Activated T-helper 17 cell treated with anti-CD3 and anti-CD28 coated beads, Interleukin-2, amount 50 U/mL, for 72 hours (primary cell): ENCODE data around the gene ABHD14A. TPM values are rescaled to one million over a fixed set of nuclear protein-coding genes. Genes with fewer than 3 reads are reported as not detected.

Experiments used
- ATAC-seq: fragments of 150-1000 bp; cut with Tn5 transposase; replicated peaks from 2 replicates; pipeline ENCODE4 v1.10.0; 2021; ENCODE audit warnings: mild to moderate bottlenecking, moderate library complexity
- H3K27ac Mint-ChIP-seq: one replicate; pipeline ENCODE4 v1.8.0; 2022; ENCODE audit warnings: mixed read lengths
- H3K27me3 Mint-ChIP-seq: one replicate; pipeline ENCODE4 v1.8.0; 2022; ENCODE audit warnings: mixed read lengths
- H3K36me3 Mint-ChIP-seq: one replicate; pipeline ENCODE4 v1.8.0; 2022; ENCODE audit warnings: low read depth, mild to moderate bottlenecking, mixed read lengths
- H3K4me1 Mint-ChIP-seq: one replicate; pipeline ENCODE4 v1.8.0; 2022; ENCODE audit warnings: mixed read lengths
- H3K4me3 Mint-ChIP-seq: one replicate; pipeline ENCODE4 v1.8.0; 2022; ENCODE audit warnings: mild to moderate bottlenecking, mixed read lengths
- H3K9me3 Mint-ChIP-seq: one replicate; pipeline ENCODE4 v1.8.0; 2022; ENCODE audit warnings: mixed read lengths
- total RNA-seq, 2 donors: library from RNA; stranded (reverse); gene quantifications; one replicate each; pipeline ENCODE4 v1.2.3, GENCODE V29; 2022

ABHD14A gene
- total RNA-seq, 2 donors from 2014 or later = 10.5 to 11.1 TPM

DNA sequence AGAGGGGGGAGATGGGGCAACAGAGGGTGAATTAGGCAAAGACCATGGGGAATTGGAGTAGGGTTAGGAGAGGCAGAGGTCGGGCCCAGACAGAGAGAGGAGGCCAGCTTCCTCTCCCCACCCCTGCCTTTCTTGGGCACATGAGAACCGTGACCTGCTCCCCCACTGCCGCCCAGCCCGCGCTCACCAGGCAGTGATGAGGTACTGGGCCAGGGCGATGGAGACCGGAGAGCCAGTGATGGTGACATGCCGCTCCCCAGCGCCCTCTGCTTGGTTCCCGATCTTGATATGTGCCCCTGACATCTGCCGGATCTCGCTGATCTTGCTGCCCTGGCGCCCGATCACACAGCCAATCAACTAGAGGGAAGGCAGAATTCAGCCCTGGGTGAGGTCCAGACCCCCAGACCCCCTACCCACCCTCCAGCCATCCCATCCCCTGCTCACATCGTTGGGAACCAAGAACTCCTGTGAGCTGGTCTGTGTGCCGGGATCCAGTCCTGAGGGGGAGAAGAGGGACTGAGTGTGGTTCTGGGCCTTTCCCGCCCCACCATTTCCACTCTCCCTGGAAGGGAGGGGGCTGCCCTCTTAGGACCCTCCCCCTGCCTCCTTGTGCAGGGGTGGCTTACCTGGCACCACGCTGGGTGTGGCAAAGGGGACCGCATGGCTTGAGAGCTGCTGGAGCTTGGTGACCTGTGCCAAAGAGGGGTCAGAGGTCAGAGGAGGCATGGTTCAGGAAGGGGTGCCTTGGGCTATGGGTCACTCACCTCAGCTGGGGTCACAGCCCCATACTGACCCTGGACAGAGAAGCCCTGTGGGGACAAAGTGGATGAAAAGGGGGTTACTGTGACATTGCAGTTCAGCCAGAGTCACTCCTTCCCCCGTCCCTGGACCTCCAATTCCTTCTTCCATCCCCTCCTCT is 16.0 kb upstream of the ABHD14A start:
- peaks cover 13% of the 10 kb centered on the region for H3K27me3 Mint-ChIP-seq
- H3K27ac Mint-ChIP-seq = no peak overlapping the region
- peaks cover 8% of the 10 kb centered on the region for H3K4me1 Mint-ChIP-seq
- no peak overlapping the region for H3K4me3 Mint-ChIP-seq
- no peak for ATAC-seq
- H3K9me3 Mint-ChIP-seq = no peaks in the 10 kb centered on the region
- H3K36me3 Mint-ChIP-seq = peaks cover 12% of the 10 kb centered on the region

DNA sequence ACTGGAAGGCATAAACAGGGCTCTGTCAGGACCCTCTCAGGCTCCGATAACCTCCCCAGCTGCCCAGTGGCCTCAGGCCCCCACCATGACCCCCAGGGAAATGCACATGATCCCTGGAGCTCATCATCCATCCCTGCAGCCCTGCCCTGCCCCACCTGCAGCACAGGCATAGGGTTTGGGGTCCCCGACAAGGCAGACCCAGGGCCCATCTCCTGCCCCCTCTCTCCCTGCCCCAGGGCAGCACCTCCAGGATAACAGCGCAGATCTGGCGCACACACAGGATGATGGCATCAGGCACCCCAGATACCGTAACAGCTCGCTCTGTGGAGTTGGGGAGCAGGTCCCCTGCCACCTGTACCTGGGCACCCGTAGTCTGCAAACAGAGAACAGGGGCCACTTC is 15.2 kb upstream of the ABHD14A start:
- H3K9me3 Mint-ChIP-seq = no peaks in the 10 kb centered on the region
- H3K36me3 Mint-ChIP-seq = peaks cover 12% of the 10 kb centered on the region
- ATAC-seq = no peak
- H3K4me3 Mint-ChIP-seq = no peak overlapping the region
- no peak overlapping the region for H3K27ac Mint-ChIP-seq
- peaks cover 8% of the 10 kb centered on the region for H3K27me3 Mint-ChIP-seq
- peaks cover 5% of the 10 kb centered on the region for H3K4me1 Mint-ChIP-seq

DNA sequence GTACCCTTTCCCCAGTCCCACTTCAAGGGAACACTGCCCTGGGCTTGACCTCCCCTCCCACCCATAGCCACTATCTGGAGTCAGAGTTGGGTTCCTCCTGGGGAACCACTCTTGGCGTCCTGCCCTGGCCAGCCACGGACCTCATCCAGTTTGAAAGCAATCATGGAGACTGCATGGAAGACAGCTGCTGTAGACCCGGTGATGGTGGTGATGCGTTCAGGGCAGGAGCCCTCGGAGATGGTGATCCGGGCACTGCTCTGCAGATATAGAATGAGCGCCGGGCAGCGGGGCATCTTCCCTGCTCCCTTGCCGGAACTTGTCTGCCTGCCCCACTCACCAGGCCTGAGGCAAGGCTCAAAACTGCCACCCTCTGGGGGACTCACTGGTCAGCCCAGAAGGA is 14.5 kb upstream of the ABHD14A start:
- Mint-ChIP-seq H3K4me3 (no peak overlapping the region), H3K36me3 (peaks cover 12% of the 10 kb centered on the region), H3K27me3 (peaks cover 5% of the 10 kb centered on the region), H3K4me1 (peaks cover 8% of the 10 kb centered on the region), H3K27ac (no peak overlapping the region), H3K9me3 (no peaks in the 10 kb centered on the region)
- no peak for ATAC-seq

DNA sequence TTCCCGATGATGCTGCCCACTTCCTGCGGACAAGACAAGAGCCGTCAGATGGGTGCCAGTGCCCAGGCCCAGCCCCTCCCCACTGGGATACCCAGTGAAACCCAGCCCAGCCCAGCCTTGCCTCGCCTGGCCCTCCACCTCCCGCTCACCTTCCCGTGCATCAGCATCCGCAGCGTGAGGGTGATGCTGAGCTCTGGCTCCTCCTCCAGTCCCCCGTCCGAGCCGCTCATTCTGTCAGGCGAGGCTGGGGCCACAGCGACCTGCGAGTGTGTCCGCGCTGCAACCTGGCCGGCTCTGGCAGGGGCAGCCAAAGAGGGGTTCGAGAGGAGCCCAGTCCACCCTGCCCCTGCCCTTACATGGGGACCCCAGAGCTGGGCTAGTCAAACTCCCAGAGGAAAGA is 13.9 kb upstream of the ABHD14A start:
- H3K4me3 Mint-ChIP-seq = no peak overlapping the region
- no peak overlapping the region for H3K27ac Mint-ChIP-seq
- H3K27me3 Mint-ChIP-seq = peaks cover 5% of the 10 kb centered on the region
- peaks cover 12% of the 10 kb centered on the region for H3K36me3 Mint-ChIP-seq
- peaks cover 14% of the 10 kb centered on the region for H3K4me1 Mint-ChIP-seq
- no peak for ATAC-seq
- H3K9me3 Mint-ChIP-seq = no peaks in the 10 kb centered on the region

DNA sequence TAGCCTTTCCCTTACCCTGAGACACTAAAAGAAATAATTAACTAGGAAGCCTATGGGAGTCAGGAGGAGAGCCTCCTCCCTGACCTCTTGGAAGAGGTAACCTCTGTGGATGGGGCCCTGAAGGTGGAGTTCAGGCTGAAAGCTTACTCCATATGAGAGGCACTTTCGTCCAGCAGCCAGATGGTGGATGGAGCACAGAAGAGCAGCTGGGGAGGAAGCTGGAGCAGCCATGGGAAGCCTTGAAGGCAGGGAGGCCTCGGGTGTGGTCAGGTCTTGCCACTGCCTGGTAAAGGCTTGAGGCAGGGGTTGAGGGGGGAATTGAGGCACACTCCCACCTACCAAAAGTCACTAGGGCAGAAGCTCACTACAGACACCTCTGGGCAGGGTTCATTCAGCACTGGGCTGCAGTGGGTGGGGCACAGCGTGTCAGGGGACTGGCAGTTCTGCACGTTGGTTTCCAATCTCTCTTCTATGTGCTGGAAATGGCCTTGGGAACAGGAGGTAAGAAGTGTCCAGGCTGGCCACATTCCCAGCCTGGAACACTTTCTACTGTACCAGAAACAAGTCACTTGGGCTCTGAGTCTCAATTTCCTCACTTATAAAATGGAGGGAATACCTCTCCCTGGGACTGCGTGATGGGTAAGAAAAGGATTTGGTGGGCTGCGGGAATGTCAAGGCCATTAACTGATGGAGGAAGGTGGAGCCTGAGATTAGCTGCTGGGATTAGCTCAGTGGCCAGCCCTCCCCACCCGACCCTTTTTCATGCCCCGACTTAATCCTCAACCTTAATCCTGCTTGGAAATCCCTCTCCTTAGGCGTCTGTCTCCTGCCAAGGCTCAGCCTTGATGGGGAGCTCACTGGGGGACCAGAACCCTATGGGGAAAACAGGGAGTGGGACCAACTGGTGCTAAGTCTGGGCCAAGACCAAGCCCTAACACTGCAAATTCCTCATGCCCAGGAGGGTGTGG is 13.0 kb upstream of the ABHD14A start:
- Mint-ChIP-seq H3K4me1 (peaks cover 14% of the 10 kb centered on the region), H3K9me3 (no peaks in the 10 kb centered on the region), H3K27me3 (peaks cover 5% of the 10 kb centered on the region), H3K27ac (no peak overlapping the region), H3K36me3 (peaks cover 12% of the 10 kb centered on the region), H3K4me3 (no peak overlapping the region)
- ATAC-seq = no peak

DNA sequence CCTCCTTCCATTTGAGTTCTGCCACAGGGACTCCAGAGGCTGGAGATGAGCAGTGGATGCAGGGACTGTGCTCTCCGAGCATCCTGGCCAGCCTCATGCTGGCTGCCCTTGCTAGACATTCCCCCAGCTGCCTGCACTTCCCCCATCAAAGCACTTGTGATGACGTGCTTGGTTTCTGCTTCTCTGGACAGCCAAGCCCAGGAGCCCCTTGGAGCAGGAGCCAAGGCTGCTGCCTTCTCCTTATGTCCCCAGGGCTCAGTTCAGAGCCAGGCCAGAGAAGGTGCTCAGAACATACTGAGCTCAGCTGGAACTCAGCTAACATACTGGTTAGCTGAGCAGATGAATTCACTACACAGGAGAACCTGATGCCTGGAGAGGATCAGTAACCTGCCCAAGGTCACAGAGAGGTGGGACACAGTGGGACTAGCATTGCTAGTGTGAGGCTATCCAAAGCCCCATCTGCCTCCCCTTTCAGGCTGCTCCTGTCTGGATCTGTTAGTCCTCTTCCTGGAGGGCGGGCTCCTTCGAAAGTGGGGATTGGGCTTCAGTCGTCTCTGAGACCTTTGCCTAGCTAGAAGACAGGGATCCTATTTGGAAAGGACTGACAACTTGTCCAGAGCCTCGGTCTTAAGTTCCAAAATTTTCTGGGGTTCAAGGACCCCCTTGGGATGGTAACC is 11.9 kb upstream of the ABHD14A start:
- ATAC-seq = no peak
- H3K4me3 Mint-ChIP-seq = no peak overlapping the region
- peaks cover 14% of the 10 kb centered on the region for H3K4me1 Mint-ChIP-seq
- H3K27me3 Mint-ChIP-seq = peaks cover 5% of the 10 kb centered on the region
- H3K9me3 Mint-ChIP-seq = no peaks in the 10 kb centered on the region
- H3K27ac Mint-ChIP-seq = no peak overlapping the region
- H3K36me3 Mint-ChIP-seq = peaks cover 11% of the 10 kb centered on the region

DNA sequence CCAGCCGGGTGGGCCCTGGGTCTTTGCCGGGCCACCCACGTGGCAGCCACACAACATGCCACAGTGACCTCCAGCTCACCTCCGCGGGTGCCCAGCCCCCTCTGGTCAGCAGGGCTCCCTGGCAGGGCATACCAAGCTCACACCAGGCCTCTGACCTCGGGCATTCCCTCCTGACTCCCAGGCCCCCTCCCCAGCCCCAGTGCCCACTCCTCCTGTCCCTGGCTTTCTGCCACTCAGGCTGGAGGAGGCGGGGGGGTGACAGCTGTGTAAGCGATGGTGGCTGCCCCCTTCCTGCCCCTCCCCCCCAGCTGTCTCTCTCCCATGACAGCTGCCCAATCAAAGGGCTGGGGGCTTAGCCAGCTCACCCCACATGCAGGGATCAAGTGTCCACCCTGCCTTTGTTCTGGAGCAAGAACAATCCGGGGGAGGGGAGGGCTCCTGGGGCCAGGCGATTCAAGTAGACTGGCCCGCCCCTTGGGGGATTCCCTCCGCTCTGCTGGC is 10.9 kb upstream of the ABHD14A start:
- H3K27ac Mint-ChIP-seq = no peak overlapping the region
- peaks cover 4% of the 10 kb centered on the region for H3K36me3 Mint-ChIP-seq
- H3K4me3 Mint-ChIP-seq = no peak overlapping the region
- no peak for ATAC-seq
- H3K9me3 Mint-ChIP-seq = no peaks in the 10 kb centered on the region
- H3K4me1 Mint-ChIP-seq = peaks cover 11% of the 10 kb centered on the region
- no peaks in the 10 kb centered on the region for H3K27me3 Mint-ChIP-seq

DNA sequence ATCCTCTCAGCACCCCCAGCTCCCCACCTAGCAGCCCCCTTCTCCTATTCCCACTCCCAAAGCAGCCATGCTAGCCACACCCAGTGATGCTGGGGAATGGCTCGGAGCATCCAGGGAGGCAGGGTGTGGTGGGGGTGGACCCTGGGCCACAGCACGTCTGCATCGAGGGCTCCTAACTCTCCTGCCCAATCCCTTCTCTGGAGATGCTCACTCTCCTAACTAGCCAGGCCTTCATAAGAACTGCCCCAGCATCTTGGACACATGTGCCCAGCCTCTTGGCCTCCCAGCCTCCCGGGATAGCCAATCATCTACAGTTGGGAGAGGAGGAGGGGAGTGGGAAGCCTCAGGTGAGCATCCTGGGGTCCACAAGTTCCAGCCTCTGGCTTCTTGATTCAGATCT is 10.3 kb upstream of the ABHD14A start:
- H3K4me1 Mint-ChIP-seq = peaks cover 14% of the 10 kb centered on the region
- H3K36me3 Mint-ChIP-seq = peaks cover 4% of the 10 kb centered on the region
- no peaks in the 10 kb centered on the region for H3K27me3 Mint-ChIP-seq
- H3K4me3 Mint-ChIP-seq = no peak overlapping the region
- peak overlapping the region; percentile 34 for H3K27ac Mint-ChIP-seq
- no peaks in the 10 kb centered on the region for H3K9me3 Mint-ChIP-seq
- ATAC-seq = no peak

DNA sequence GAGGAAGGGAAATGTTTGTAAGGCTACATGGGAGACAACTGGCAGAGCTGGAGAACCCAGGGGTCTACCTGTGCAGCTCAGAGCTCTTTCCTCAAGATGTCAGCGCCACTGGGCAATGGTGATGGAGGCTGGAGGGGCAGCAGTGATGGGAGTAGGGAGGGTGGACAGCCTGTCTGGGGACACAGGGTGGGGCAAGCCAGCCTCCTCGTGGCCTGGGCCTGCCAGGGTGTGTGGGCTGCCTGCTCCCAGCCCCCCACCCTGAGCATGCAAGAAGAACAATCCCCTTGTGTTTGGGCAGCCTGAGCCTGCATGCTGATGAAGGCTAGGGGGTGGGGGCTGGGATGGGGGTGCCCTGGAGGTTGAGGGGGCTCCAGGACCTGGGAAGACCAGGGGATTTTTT is 8.8 kb upstream of the ABHD14A start:
- ATAC-seq = no peak
- no peaks in the 10 kb centered on the region for H3K27me3 Mint-ChIP-seq
- H3K4me1 Mint-ChIP-seq = peaks cover 14% of the 10 kb centered on the region
- no peak overlapping the region for H3K27ac Mint-ChIP-seq
- no peaks in the 10 kb centered on the region for H3K9me3 Mint-ChIP-seq
- H3K36me3 Mint-ChIP-seq = peaks cover 4% of the 10 kb centered on the region
- peak overlapping the region; percentile 65 for H3K4me3 Mint-ChIP-seq

DNA sequence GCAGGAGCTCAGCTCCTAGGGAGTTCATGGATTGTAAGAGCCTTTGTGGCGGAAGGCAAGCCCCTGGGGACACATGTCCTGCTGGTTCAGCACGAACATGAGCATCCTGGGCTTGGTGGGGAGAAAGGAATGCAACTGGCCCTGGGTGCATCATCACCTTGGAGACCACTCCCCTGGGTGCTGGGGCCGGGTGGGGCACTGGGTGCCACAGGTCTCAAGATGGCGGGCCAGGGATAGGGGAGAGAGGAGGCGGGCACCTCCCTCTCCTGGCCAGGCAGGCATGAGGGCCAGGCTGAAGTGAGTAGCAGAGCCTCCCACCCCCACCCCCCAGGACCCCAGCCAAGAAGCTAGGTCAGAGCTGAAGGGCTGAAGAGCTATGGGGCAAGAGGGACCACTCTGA is 8.4 kb upstream of the ABHD14A start:
- peaks cover 14% of the 10 kb centered on the region for H3K4me1 Mint-ChIP-seq
- H3K9me3 Mint-ChIP-seq = no peaks in the 10 kb centered on the region
- no peak for ATAC-seq
- peaks cover under 1% of the 10 kb centered on the region for H3K36me3 Mint-ChIP-seq
- H3K27ac Mint-ChIP-seq = peak overlapping the region; percentile 77
- H3K4me3 Mint-ChIP-seq = peak overlapping the region; percentile 65
- H3K27me3 Mint-ChIP-seq = no peaks in the 10 kb centered on the region

DNA sequence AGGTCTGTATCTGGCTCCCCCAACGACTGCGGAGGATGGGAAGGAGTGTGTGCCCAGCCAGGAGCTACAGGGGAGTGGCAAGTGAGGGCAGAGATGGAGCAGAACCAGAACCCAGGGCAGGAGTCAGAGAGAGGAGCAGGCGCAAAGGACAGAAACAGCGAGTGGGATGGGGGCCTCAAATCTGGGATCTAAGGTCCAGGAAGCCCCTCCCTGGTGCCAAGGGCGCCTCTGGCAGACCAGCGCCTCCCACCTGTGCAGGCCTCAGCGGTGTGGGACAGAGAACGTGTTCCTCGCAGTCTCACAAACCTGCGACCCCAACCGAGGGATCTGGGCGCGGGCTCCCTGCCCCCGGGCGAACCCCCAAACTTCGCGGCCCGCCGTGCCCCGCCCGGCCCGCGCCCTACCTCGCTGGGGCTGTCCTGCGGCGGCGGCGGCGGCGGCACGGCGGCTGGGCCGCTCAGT is 7.9 kb upstream of the ABHD14A start:
- H3K9me3 Mint-ChIP-seq = no peaks in the 10 kb centered on the region
- peak overlapping the region; percentile 77 for H3K27ac Mint-ChIP-seq
- peaks cover 14% of the 10 kb centered on the region for H3K4me1 Mint-ChIP-seq
- no peaks in the 10 kb centered on the region for H3K36me3 Mint-ChIP-seq
- H3K27me3 Mint-ChIP-seq = no peaks in the 10 kb centered on the region
- H3K4me3 Mint-ChIP-seq = peak overlapping the region; percentile 65
- ATAC-seq = peak; percentile 81

DNA sequence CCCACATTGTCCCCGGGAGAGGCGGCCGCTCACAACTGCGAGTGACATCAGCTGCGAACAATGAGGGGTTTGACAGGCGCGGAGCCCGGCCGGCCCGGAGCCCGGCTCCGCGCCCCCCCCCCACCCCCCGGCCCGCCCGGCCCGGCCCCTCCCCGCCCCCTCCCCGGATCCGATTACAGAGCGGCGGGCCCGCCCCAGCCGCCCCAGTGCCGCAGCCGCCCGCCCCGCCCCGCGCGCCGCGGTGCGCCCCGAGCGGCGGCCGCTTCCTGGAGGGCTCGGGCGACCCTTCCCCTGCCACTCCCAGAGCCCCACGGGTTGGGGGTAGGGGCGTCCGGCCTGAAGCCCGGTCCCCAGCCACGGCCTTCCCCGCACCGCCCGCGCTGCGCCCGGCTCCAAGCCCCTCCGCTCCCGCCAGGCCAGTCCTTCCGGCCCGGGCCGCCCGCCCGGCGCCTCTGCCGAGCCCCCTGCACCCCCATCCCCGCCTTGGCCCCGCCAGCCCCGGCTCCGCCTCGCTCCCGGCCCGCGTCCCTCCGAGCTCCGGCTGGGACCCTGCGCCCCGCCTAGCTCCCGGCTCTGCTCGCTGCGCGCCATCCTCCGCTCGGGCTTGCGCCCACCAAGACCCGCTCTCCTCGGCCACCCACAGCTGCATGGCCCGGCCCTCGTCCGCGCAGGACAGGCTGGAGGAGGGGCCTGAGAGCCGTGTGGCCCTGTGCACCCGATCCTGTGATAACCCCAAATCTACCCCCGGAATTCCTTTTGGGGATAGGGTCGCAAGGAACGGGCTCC is 7.3 kb upstream of the ABHD14A start, which contains the start of gene PCBP4:
PCBP4 (minus strand) TSS at position 71 of the 786 bp plus-strand sequence. CDS start 6,214 bp downstream, outside the sequence.
- H3K4me1 Mint-ChIP-seq = peaks cover 14% of the 10 kb centered on the region
- H3K4me3 Mint-ChIP-seq = peak within 1 kb of the TSS; percentile 71
- H3K9me3 Mint-ChIP-seq = no peaks in the 10 kb centered on the region
- H3K27me3 Mint-ChIP-seq = no peaks in the 10 kb centered on the region
- no peaks in the 10 kb centered on the region for H3K36me3 Mint-ChIP-seq
- peak; percentile 79 for ATAC-seq
- H3K27ac Mint-ChIP-seq = peak within 1 kb of the TSS; percentile 77

DNA sequence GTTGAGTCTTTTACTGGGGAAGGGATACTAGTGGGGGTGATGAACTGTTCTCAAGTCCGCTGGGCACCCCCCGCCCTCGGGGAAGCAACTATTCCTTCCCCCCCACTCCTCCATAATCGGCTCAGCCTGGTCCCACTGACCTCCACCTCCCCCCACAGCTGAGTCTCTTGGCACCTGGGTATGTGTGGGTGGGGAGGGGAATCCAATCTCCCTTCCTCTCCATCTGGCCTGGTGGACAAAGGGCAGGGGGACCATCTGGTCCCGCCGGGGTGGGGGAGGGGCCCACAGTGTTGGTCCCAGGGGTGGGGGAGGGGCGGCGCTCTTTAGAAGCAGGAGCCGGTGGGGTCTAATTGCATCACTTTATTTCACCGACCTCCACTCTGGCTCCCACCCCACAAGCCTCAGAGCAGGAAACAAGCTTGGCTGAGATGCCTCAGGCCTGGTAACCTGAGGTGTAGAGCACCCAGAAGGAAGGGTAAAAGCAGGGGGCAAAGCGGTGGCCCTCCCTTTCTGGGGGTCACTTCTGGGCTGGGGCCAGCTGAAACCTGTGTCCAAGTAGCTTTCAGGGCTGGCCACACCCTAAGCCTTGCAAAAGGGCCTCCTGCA is 6.6 kb upstream of the ABHD14A start:
- H3K4me3 Mint-ChIP-seq = peak overlapping the region; percentile 71
- H3K27me3 Mint-ChIP-seq = no peaks in the 10 kb centered on the region
- peaks cover 14% of the 10 kb centered on the region for H3K4me1 Mint-ChIP-seq
- H3K27ac Mint-ChIP-seq = no peak overlapping the region
- no peaks in the 10 kb centered on the region for H3K36me3 Mint-ChIP-seq
- H3K9me3 Mint-ChIP-seq = no peaks in the 10 kb centered on the region
- no peak for ATAC-seq
